ENCODE measurements around the gene MRPL51. TPM values are rescaled to one million over a fixed set of nuclear protein-coding genes. Genes with fewer than 3 reads are reported as not detected.
A peak's percentile ranks its signal among the peaks of the same experiment; 100 is the strongest.

Gene MRPL51
- total and polyA plus RNA-seq, 2 donors (not counting 3 experiments of a cell fraction or from before 2014, with no cell fraction given) = 147 to 273 TPM

- peaks cover 6 to 19% of the 10 kb centered on the region in 2 experiments for H3K36me3 ChIP-seq (ENCODE audit: control insufficient read depth in 2 of 2, extremely low read depth in 1 of 2, insufficient read depth in 2 of 2, low read length in 2 of 2)
- H3K79me2 ChIP-seq (ENCODE audit: control insufficient read depth, insufficient read depth, low read length) = no peaks in the 10 kb centered on the region
- H3K9me3 ChIP-seq (replicated peaks; ENCODE audit: control insufficient read depth, insufficient read depth, low read length) = no peaks in the 10 kb centered on the region
- no peak overlapping the region for H3K9ac ChIP-seq (replicated peaks; ENCODE audit: extremely low read depth, insufficient read depth, low read length)
- intact Hi-C loops (cut with micrococcal nuclease) = no loop called here
- no peak overlapping the region for H2AFZ ChIP-seq (ENCODE audit: low read depth, low read length)
- FAIRE-seq = peak; percentile 63
- H4K20me1 ChIP-seq (replicated peaks; ENCODE audit: control insufficient read depth, extremely low read depth, insufficient read depth, low read length) = no peaks in the 10 kb centered on the region
- dilution Hi-C loops (cut with MboI; ENCODE audit: extremely low pct_ligation_motif_present, low sequenced_read_pairs) = no loop called here
- H3K4me3 ChIP-seq (replicated peaks in 1 of 3; ENCODE audit: insufficient read depth in 1 of 3, low read depth in 1 of 3, low read length in 3 of 3) = no peak overlapping the region
- H3K27ac ChIP-seq (ENCODE audit: insufficient read depth, low read depth, low read length) = no peak overlapping the region
- ChIA-PET POLR2A (interaction anchor here (1.4 kb wide), 1 partner anchor 71 kb away, joined by 3 read pairs; no protein-coding TSS in a partner anchor), CTCF (interaction anchor here (1.0 to 3.8 kb wide), 5 partner anchors 20 to 137 kb away, joined by 3 to 17 read pairs (median 6); no protein-coding TSS in a partner anchor)
- H3K4me2 ChIP-seq (ENCODE audit: insufficient read depth, low read length) = no peak overlapping the region
- H3K9me1 ChIP-seq (replicated peaks; ENCODE audit: control insufficient read depth, extremely low read depth, insufficient read depth, low read length) = no peaks in the 10 kb centered on the region
- no peak for TF ChIP-seq JUN (IDR thresholded peaks at IDR 0.05; ENCODE audit: borderline replicate concordance, insufficient read depth, insufficient read length, low read depth)
- no peak for TF ChIP-seq GATA2 (IDR thresholded peaks at IDR 0.05; ENCODE audit: insufficient read depth, insufficient read length, low read depth, low read length)
- no peak for TF ChIP-seq MYC (IDR thresholded peaks at IDR 0.05; ENCODE audit: low read depth, low read length)
- no peak for TF ChIP-seq MAX (IDR thresholded peaks at IDR 0.05; ENCODE audit: insufficient read depth, insufficient read length)
- no peak for TF ChIP-seq CTCF (IDR thresholded peaks at IDR 0.05; ENCODE audit: extremely low read depth in 1 of 2, insufficient read depth in 1 of 2, low read depth in 1 of 2, low read length in 2 of 2)
- TF ChIP-seq FOS (IDR thresholded peaks at IDR 0.05; ENCODE audit: borderline replicate concordance, insufficient read depth, low read length) = no peak
- no peak for TF ChIP-seq POLR2AphosphoS5 (IDR thresholded peaks at IDR 0.05; ENCODE audit: insufficient read depth, low read depth, low read length)
- TF ChIP-seq POLR2A (IDR thresholded peaks at IDR 0.05; ENCODE audit: low read depth, low read length) = no peak
- no peak for TF ChIP-seq EZH2 (IDR thresholded peaks at IDR 0.05; ENCODE audit: borderline replicate concordance, low read depth, low read length, severe bottlenecking)
- H3K27me3 ChIP-seq (ENCODE audit: control insufficient read depth in 2 of 2, insufficient read depth in 2 of 2, low read length in 2 of 2) = no peaks in the 10 kb centered on the region
- H3K4me1 ChIP-seq (ENCODE audit: control insufficient read depth, extremely low read depth, insufficient read depth, low read length) = peaks cover 13% of the 10 kb centered on the region
- DNase-seq (ENCODE audit: low read depth, low spot score) = peak; percentile 39
- BruUV-seq (replicated peaks) = no TSS peak
Observed at GRCh38 chr12:6463216-6463615, 29.8 kb downstream of the MRPL51 start.

Data from endothelial cell of umbilical vein (primary cell).